Parathyroid adenoma (tissue), 2 donors: Measurements from ENCODE around the gene DDT.

Experiments
- H2AFZ ChIP-seq: fragments of 300-600 bp; sonication (generic); one replicate; pipeline ENCODE4 v1.7.0; 2017; ENCODE audit warnings: antibody characterized with exemption, mild to moderate bottlenecking
- H3K27ac ChIP-seq: fragments of 300-600 bp; sonication (generic); one replicate; pipeline ENCODE4 v1.7.0; 2017
- H3K27me3 ChIP-seq: fragments of 300-600 bp; sonication (generic); one replicate; pipeline ENCODE4 v1.7.0; 2017; ENCODE audit warnings: low read length; ENCODE audit not compliant: control insufficient read depth, insufficient read depth
- H3K36me3 ChIP-seq: fragments of 300-600 bp; sonication (generic); one replicate; pipeline ENCODE4 v1.7.0; 2017; ENCODE audit warnings: low read length; ENCODE audit not compliant: control insufficient read depth, insufficient read depth
- H3K4me1 ChIP-seq: fragments of 300-600 bp; sonication (generic); one replicate; pipeline ENCODE4 v1.7.0; 2017; ENCODE audit warnings: control low read depth
- H3K4me2 ChIP-seq: fragments of 300-600 bp; sonication (generic); one replicate; pipeline ENCODE4 v1.7.0; 2017; ENCODE audit warnings: low read length
- H3K4me3 ChIP-seq: fragments of 300-600 bp; sonication (generic); one replicate; pipeline ENCODE4 v1.7.0; 2017; ENCODE audit warnings: low read depth, low read length
- H3K79me2 ChIP-seq: fragments of 300-600 bp; sonication (generic); one replicate; pipeline ENCODE4 v1.7.0; 2017; ENCODE audit warnings: control low read depth
- H3K9ac ChIP-seq: fragments of 300-600 bp; sonication (generic); one replicate; pipeline ENCODE4 v1.7.0; 2017; ENCODE audit warnings: mild to moderate bottlenecking
- H3K9me3 ChIP-seq: fragments of 300-600 bp; sonication (generic); one replicate; pipeline ENCODE4 v1.7.0; 2017; ENCODE audit warnings: low read length; ENCODE audit not compliant: control insufficient read depth
- TF ChIP-seq, protein P1 (sequence below): fragments of 300-600 bp; sonication (generic); IDR thresholded peaks from one replicate; pipeline ENCODE4 v1.7.0; 2017; ENCODE audit warnings: antibody characterized with exemption, mild to moderate bottlenecking
- donor health status: primary hyperparathyroidism.

DDT gene

DNA sequence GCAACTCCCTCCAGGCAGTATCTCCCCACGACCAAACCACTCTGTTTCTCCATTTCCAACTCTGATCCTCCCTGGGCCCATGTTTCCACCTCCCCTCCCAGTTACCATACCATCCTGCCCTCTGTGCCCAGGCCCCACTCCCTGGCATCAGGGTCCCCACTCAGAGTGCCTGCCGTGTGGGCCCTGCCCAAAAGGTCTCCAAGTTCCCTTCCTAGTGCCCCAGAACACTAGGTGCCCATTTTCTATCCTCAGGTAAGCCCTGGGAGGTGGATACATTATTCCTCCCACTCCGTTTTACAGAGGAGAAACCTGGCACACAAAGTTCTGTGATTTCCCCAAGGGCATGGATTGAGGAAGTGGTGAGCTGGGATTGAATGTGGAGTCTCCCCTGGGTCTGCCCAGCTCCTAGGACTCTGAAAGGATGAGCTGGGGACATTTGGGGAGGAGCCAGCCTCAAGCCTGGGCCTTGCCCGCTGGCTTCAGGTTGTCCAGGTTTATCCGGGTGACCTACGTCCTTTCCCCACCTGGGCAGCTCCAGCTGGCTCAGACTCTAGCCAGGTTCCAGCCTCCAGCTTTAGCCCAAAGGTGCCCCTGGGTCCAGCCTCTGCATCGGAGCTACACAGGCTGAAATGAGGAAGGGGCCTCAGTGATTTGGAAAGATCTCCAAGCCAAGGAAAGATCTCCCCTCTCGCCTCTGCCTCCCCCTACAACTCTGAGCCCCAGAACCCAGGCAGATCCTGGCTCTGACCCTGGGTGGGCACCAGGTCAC lies 33.2 kb upstream of the DDT start:
- Histone ChIP-seq H3K9ac (no peak overlapping the region), H3K27ac (no peak overlapping the region), H2AFZ (no peak overlapping the region), H3K9me3 (no peaks in the 10 kb centered on the region), H3K4me2 (no peak overlapping the region), H3K27me3 (no peaks in the 10 kb centered on the region), H3K4me1 (no peaks in the 10 kb centered on the region), H3K79me2 (peaks cover 4% of the 10 kb centered on the region), H3K4me3 (no peak overlapping the region), H3K36me3 (no peaks in the 10 kb centered on the region)
- TF ChIP-seq, protein P1, sequence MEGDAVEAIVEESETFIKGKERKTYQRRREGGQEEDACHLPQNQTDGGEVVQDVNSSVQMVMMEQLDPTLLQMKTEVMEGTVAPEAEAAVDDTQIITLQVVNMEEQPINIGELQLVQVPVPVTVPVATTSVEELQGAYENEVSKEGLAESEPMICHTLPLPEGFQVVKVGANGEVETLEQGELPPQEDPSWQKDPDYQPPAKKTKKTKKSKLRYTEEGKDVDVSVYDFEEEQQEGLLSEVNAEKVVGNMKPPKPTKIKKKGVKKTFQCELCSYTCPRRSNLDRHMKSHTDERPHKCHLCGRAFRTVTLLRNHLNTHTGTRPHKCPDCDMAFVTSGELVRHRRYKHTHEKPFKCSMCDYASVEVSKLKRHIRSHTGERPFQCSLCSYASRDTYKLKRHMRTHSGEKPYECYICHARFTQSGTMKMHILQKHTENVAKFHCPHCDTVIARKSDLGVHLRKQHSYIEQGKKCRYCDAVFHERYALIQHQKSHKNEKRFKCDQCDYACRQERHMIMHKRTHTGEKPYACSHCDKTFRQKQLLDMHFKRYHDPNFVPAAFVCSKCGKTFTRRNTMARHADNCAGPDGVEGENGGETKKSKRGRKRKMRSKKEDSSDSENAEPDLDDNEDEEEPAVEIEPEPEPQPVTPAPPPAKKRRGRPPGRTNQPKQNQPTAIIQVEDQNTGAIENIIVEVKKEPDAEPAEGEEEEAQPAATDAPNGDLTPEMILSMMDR = no peak

DNA sequence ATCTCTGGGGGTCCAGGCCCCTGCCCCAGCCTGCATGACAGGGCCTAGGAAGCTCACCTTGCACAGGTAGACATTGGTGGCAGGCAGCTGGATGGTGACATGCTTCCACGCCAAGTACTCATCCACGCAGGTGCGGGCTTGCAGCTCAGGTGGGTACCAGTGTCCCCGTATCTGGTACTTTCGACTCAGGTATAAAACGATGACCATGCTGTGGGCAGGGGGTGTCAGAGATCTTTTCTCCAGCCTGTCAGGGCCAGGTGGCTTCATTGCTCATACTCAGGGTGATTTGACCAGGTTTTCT lies 32.6 kb upstream of the DDT start:
- no peak overlapping the region for H3K4me3 ChIP-seq
- no peak overlapping the region for H3K9ac ChIP-seq
- no peaks in the 10 kb centered on the region for H3K4me1 ChIP-seq
- TF ChIP-seq, protein P1 = no peak
- peaks cover 4% of the 10 kb centered on the region for H3K79me2 ChIP-seq
- H3K9me3 ChIP-seq = no peaks in the 10 kb centered on the region
- no peaks in the 10 kb centered on the region for H3K36me3 ChIP-seq
- no peak overlapping the region for H3K4me2 ChIP-seq
- no peak overlapping the region for H3K27ac ChIP-seq
- no peak overlapping the region for H2AFZ ChIP-seq
- H3K27me3 ChIP-seq = no peaks in the 10 kb centered on the region

DNA sequence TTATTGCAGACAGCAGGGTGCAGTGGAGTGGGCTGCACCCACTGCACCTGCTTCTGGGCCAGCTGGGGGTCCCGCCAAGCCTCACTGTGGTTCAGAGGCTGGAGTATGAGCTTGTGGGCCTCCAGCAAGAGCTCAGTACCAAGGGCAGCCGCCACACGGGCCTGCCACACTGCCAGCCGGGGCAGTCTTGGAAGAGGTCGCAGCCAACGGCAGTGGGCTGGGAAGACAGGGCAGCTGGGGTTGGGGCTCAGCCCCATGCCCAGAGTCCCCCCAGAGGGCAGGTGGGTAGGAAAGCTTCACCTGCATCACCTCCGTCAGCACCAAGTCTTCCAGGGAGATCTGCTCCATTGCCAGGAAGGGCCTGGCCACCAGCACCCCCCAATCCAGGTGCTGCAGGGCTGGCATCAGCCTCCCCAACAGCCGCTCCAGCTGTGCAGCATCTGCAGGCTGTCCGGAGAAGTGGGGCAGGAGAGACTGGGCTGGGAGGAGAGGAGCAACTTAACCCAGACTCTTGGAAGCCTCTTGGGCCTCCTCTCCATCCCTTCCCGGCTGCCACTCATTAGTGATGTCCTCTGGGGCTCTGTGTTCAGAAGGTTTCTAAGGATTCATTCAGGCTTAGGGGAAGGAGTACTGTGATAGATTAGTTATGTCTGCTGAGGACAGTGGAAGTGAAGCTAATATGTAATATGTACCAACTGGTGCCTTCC lies 32.1 kb upstream of the DDT start:
- TF ChIP-seq, protein P1 = no peak
- Histone ChIP-seq H3K27me3 (no peaks in the 10 kb centered on the region), H3K27ac (no peak overlapping the region), H3K9me3 (no peaks in the 10 kb centered on the region), H3K4me3 (no peak overlapping the region), H3K4me1 (no peaks in the 10 kb centered on the region), H2AFZ (no peak overlapping the region), H3K36me3 (no peaks in the 10 kb centered on the region), H3K79me2 (no peaks in the 10 kb centered on the region), H3K9ac (no peak overlapping the region), H3K4me2 (no peak overlapping the region)

DNA sequence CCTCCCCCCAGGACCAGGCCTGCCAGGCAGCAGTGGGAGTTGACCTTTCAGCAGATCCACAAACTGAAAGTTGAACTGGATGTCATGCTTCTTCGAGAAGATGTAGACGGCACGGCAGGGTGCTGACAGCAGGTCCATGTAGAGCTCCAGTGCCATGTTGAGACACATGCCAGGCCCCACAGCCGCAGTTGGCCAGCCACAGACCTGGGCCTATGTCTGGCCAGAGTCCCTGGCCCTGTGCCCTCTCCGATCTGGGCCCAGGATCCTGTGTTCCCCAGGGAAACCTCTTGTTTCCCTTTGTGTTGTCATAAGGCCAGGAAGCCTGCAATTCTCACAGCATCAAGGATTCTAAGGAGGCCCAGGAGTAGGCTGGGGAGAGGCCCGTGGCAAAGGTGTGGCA lies 31.0 kb upstream of the DDT start, which contains the start of gene GSTT4:
Gene GSTT4, minus strand, starts transcription at position 253 of the 400 bp plus-strand sequence. Its CDS starts 97 bp downstream, at position 156.
- no peaks in the 10 kb centered on the region for H3K27me3 ChIP-seq
- no peak within 1 kb of the TSS for H2AFZ ChIP-seq
- TF ChIP-seq, protein P1 = no peak
- H3K4me2 ChIP-seq = no peak within 1 kb of the TSS
- no peaks in the 10 kb centered on the region for H3K79me2 ChIP-seq
- no peak within 1 kb of the TSS for H3K27ac ChIP-seq
- H3K9ac ChIP-seq = no peak within 1 kb of the TSS
- no peaks in the 10 kb centered on the region for H3K4me1 ChIP-seq
- H3K9me3 ChIP-seq = no peaks in the 10 kb centered on the region
- no peaks in the 10 kb centered on the region for H3K36me3 ChIP-seq
- no peak within 1 kb of the TSS for H3K4me3 ChIP-seq
